Measurements from ENCODE around the gene TRAPPC6A.

DNA sequence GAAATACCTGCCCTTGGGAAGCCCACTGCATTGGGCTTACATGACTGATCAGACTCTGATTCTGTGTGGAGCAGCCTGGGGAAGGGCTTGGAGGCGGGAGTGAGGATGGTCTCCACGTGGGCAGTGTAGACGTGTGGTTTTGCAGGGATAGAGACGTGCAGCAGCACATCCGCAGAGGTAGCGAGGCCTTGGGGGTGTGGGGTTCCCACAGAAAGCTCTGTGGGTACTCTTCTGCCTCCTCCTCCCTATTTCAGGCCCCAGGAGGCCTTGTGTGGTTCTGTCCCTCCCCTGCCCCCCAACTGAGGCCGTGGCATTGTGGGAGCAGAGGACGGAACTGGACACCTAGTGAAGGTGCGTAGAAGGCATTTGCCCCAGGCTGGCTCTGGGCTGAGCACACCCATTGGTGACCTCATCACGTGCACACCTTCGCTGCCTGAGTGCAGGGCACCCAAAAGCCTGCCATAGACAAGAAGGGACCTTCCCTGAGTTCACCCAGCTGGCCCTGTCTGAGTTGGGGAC, 56.2 kb downstream of the TRAPPC6A start:
- TF ChIP-seq, protein P1, sequence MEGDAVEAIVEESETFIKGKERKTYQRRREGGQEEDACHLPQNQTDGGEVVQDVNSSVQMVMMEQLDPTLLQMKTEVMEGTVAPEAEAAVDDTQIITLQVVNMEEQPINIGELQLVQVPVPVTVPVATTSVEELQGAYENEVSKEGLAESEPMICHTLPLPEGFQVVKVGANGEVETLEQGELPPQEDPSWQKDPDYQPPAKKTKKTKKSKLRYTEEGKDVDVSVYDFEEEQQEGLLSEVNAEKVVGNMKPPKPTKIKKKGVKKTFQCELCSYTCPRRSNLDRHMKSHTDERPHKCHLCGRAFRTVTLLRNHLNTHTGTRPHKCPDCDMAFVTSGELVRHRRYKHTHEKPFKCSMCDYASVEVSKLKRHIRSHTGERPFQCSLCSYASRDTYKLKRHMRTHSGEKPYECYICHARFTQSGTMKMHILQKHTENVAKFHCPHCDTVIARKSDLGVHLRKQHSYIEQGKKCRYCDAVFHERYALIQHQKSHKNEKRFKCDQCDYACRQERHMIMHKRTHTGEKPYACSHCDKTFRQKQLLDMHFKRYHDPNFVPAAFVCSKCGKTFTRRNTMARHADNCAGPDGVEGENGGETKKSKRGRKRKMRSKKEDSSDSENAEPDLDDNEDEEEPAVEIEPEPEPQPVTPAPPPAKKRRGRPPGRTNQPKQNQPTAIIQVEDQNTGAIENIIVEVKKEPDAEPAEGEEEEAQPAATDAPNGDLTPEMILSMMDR (IDR thresholded peaks at IDR 0.05; ENCODE audit: insufficient read depth, low read depth, low read length) = no peak
- no peak for TF ChIP-seq EZH2 (IDR thresholded peaks at IDR 0.05; ENCODE audit: insufficient read depth, low read length)
